Activated naive CD8-positive, alpha-beta T cell (primary cell): ENCODE data around the gene SGCE.

Source experiments
- H3K27ac Mint-ChIP-seq: one replicate; pipeline ENCODE4 v1.8.0; 2021; ENCODE audit warnings: mixed read lengths
- H3K27me3 Mint-ChIP-seq: one replicate; pipeline ENCODE4 v1.8.0; 2021; ENCODE audit warnings: mixed read lengths
- H3K36me3 Mint-ChIP-seq: one replicate; pipeline ENCODE4 v1.8.0; 2021; ENCODE audit warnings: mixed read lengths
- H3K4me1 Mint-ChIP-seq: one replicate; pipeline ENCODE4 v1.8.0; 2021; ENCODE audit warnings: low read depth, mixed read lengths
- H3K4me3 Mint-ChIP-seq: one replicate; pipeline ENCODE4 v1.8.0; 2021; ENCODE audit warnings: mild to moderate bottlenecking, mixed read lengths
- H3K9me3 Mint-ChIP-seq: one replicate; pipeline ENCODE4 v1.8.0; 2021; ENCODE audit warnings: low read depth, mixed read lengths

Gene SGCE

DNA sequence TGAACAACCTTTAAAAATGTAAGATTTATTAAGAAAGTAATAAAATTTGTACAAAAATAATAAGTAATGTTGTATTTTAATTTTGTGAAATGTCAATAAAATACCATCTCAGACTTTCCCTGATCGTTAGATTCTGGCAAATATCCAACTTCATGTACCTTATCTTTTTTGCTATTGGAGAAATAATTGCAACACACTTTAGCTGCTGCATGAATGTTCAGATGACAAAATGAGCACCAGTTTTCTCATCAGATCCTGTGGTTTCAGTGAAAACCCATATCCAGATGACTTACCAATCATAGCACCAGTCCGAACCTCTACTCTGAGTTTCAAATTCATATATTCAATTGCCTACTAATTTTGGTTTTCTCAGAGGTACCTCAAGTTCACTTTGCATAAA is 76.5 kb downstream of the SGCE start:
- Mint-ChIP-seq H3K27me3 (no peaks in the 10 kb centered on the region), H3K4me1 (no peaks in the 10 kb centered on the region), H3K9me3 (peaks cover 20% of the 10 kb centered on the region), H3K36me3 (peaks cover 53% of the 10 kb centered on the region), H3K4me3 (no peak overlapping the region), H3K27ac (no peak overlapping the region)

- H3K9me3 Mint-ChIP-seq: peaks cover 20% of the 10 kb centered on the region
- no peak overlapping the region for H3K4me3 Mint-ChIP-seq
- H3K27me3 Mint-ChIP-seq: no peaks in the 10 kb centered on the region
- H3K4me1 Mint-ChIP-seq: no peaks in the 10 kb centered on the region
- no peak overlapping the region for H3K27ac Mint-ChIP-seq
- peaks cover 61% of the 10 kb centered on the region for H3K36me3 Mint-ChIP-seq
Measured at GRCh38 chr7:94578614-94579013, 77.3 kb downstream of the SGCE start.

DNA sequence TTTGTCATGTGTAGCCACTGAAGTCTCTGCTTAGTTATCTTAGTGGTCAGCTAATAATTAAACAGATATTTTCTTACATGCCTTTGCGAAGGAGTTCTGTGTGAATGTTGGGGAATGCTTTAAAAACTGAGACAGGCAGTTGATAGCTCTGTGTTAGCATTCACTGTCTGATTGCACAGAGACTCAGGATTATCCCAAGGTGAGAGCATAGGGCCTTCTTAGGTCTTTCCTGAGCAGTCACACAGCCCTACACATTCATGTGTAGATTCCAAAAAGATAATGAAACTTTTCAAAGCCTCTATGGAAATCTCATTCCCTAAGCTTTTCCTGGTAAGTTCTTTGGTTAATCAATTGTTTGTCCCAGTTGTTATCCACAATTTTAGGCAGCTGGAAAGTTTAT is 78.6 kb downstream of the SGCE start:
- peaks cover 20% of the 10 kb centered on the region for H3K9me3 Mint-ChIP-seq
- H3K4me3 Mint-ChIP-seq: no peak overlapping the region
- H3K27me3 Mint-ChIP-seq: no peaks in the 10 kb centered on the region
- peaks cover 66% of the 10 kb centered on the region for H3K36me3 Mint-ChIP-seq
- H3K4me1 Mint-ChIP-seq: no peaks in the 10 kb centered on the region
- no peak overlapping the region for H3K27ac Mint-ChIP-seq

GRCh38 chr7:94576316-94576715 is 79.6 kb downstream of the SGCE start:
- H3K4me1 Mint-ChIP-seq: no peaks in the 10 kb centered on the region
- no peak overlapping the region for H3K4me3 Mint-ChIP-seq
- no peaks in the 10 kb centered on the region for H3K27me3 Mint-ChIP-seq
- peaks cover 64% of the 10 kb centered on the region for H3K36me3 Mint-ChIP-seq
- no peak overlapping the region for H3K27ac Mint-ChIP-seq
- peaks cover 17% of the 10 kb centered on the region for H3K9me3 Mint-ChIP-seq

DNA sequence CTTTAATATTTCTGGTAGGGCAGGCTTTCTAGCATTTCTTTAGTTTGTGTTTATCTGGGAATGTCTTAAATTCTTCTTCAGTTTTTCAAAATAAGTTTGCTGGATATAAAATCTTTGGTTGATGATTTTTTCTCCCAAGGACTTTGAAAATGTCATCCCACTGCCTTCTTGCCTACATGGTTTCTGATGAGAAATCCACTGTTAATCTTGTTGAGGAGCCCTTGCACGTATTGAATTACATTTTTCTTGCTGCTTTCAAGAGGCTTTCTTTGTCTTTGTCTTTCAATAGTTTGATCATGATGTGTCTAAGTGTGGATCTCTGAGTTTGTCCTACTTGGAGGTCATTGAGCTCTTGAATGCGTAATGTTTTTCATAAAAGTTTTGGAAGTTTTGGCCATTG is 80.3 kb downstream of the SGCE start:
- no peak overlapping the region for H3K4me3 Mint-ChIP-seq
- H3K36me3 Mint-ChIP-seq: peaks cover 62% of the 10 kb centered on the region
- H3K27ac Mint-ChIP-seq: no peak overlapping the region
- H3K9me3 Mint-ChIP-seq: peaks cover 14% of the 10 kb centered on the region
- no peaks in the 10 kb centered on the region for H3K27me3 Mint-ChIP-seq
- no peaks in the 10 kb centered on the region for H3K4me1 Mint-ChIP-seq

- peaks cover 54% of the 10 kb centered on the region for H3K36me3 Mint-ChIP-seq
- no peak overlapping the region for H3K4me3 Mint-ChIP-seq
- peaks cover 14% of the 10 kb centered on the region for H3K9me3 Mint-ChIP-seq
Measured at GRCh38 chr7:94571816-94572215, 84.1 kb downstream of the SGCE start.

DNA sequence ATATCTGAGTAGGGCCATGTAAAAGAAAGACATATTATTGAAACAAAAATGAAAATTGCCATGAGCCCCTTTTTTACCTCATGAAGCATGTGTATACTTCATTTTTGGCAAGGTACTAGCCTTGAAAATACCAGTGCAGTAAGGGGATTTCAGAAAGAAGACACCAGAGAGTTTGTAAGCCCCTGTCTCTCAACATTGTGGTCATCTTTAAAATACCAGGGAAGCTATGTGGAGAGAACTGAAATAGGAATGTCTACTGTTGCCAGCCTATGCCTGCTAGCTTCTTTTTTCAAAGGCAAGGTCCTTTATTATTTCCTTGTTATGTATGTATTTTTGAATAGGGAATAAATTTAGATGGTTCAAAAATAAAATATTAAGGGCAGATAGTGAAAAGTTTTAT is 88.5 kb downstream of the SGCE start:
- Mint-ChIP-seq H3K4me1 (no peaks in the 10 kb centered on the region), H3K36me3 (peaks cover 25% of the 10 kb centered on the region), H3K27me3 (no peaks in the 10 kb centered on the region), H3K4me3 (no peak overlapping the region), H3K27ac (no peak overlapping the region), H3K9me3 (no peaks in the 10 kb centered on the region)

More at GRCh38 chr7:94571816-94572215, 84.1 kb downstream of the SGCE start:
- Mint-ChIP-seq H3K4me1 (no peaks in the 10 kb centered on the region), H3K27me3 (no peaks in the 10 kb centered on the region), H3K27ac (no peak overlapping the region)

DNA sequence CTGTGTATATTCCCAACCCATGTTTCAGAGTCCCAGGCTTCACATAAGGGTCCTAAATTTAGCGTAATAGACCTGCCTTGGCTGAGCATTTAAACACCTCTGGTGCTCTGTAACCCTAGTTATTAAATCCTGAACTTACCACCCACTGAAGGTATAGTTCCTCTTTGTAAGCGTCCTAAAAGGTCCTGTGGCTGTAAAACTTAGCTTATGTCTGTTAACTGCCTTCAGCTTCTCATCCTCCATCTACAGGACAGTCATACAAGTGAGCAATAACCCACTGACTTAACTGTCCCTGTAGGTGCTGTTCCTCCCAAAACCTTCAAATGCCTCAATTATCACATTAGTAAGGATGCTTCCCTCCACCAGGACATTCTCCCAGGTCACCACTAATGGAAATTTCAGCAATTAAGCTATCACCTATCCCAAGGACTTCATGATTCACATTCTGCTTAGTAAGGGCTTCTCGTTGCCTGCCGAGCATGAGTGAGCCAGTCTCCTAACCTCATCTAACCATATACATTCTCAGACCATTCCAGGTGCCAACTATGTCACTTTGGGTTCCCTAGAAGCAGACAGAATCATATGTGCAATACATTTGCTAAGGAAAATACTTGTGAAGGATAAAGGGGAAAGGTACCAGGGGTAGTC is 90.6 kb downstream of the SGCE start:
- Mint-ChIP-seq H3K4me3 (no peak overlapping the region), H3K27me3 (no peaks in the 10 kb centered on the region), H3K27ac (no peak overlapping the region), H3K4me1 (no peaks in the 10 kb centered on the region), H3K36me3 (peaks cover 21% of the 10 kb centered on the region), H3K9me3 (no peaks in the 10 kb centered on the region)

DNA sequence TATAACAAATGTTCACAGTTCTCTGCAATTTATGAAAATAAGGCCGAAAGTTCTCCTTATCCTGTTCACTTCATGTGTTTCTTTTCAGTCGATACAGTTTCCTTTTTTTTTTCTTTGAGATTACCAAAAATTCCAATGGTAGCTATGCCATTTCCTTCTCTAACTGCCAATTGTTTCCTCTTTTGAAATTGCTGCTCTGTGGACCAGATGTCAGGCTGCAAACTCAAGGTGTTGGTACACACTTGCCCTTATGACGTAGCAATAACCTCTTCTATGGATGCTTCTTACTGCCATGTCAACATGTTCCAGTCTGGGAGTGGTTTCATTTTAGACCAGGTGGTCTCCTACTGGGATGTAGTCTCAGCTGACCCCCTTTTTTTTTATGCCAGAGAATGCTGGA is 93.4 kb downstream of the SGCE start:
- H3K27me3 Mint-ChIP-seq: no peaks in the 10 kb centered on the region
- no peak overlapping the region for H3K4me3 Mint-ChIP-seq
- H3K27ac Mint-ChIP-seq: no peak overlapping the region
- no peaks in the 10 kb centered on the region for H3K9me3 Mint-ChIP-seq
- no peaks in the 10 kb centered on the region for H3K4me1 Mint-ChIP-seq
- peaks cover 21% of the 10 kb centered on the region for H3K36me3 Mint-ChIP-seq

DNA sequence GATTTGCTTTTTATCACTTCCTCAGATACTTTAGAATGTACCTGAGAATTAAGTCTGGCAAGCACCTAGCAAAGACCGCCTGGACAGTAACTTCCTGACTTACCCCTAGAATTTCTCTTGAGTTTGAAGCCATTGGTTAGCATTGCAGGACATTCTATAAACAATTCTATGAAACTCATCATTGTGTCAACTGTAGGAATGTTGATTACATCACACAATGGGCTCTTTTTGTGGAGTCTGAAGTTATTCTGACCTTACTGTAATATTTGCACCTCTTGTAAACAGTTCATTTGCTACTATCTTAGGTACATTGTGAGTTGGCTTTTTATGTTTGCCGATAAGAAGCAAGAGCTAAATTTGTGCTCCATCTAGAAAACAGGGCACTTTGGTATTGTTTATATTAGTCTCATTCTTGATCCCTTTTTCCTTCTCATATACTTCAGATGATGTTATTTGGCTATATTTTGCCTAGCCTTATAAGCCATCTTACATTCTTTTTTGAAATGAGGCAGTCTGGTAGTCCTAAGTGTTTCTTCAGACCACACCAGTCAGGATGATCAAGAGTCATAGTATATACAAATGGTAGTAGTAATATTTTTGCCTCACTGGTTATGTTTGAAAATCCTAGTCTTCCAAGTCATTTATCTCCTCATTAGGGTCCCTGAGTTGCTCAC is 94.0 kb downstream of the SGCE start:
- H3K27ac Mint-ChIP-seq: no peak overlapping the region
- H3K4me1 Mint-ChIP-seq: no peaks in the 10 kb centered on the region
- H3K9me3 Mint-ChIP-seq: no peaks in the 10 kb centered on the region
- no peaks in the 10 kb centered on the region for H3K27me3 Mint-ChIP-seq
- H3K36me3 Mint-ChIP-seq: peaks cover 24% of the 10 kb centered on the region
- no peak overlapping the region for H3K4me3 Mint-ChIP-seq

GRCh38 chr7:94559972-94560371 is 96.0 kb downstream of the SGCE start:
- Mint-ChIP-seq H3K4me1 (no peaks in the 10 kb centered on the region), H3K36me3 (peaks cover 20% of the 10 kb centered on the region), H3K27ac (no peak overlapping the region), H3K4me3 (no peak overlapping the region), H3K27me3 (no peaks in the 10 kb centered on the region), H3K9me3 (no peaks in the 10 kb centered on the region)

- Mint-ChIP-seq H3K4me3 (no peak overlapping the region), H3K36me3 (peaks cover 28% of the 10 kb centered on the region), H3K27ac (no peak overlapping the region), H3K27me3 (no peaks in the 10 kb centered on the region), H3K9me3 (no peaks in the 10 kb centered on the region), H3K4me1 (no peaks in the 10 kb centered on the region)
Measured at GRCh38 chr7:94557215-94557614, 98.7 kb downstream of the SGCE start.

DNA sequence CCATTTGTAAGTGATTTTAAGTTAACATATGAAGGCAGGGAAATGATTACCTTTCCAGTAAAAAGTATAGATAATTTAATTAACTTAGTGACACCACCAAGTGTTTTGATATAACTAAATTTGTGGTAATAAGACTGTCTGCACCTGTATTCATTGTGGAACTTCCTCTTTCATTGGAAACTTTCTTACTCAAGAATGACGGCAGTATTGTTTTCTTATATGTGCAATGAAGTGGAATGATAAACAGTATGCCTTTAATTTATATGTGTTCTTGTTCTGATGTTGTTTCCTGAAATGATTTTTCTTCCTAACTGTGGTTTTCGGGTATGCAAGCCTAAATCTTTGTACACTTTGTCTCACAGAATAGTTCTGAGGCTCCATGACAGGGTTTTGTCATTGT is 99.9 kb downstream of the SGCE start:
- Mint-ChIP-seq H3K27me3 (no peaks in the 10 kb centered on the region), H3K4me1 (no peaks in the 10 kb centered on the region), H3K36me3 (peaks cover 30% of the 10 kb centered on the region), H3K27ac (no peak overlapping the region), H3K9me3 (no peaks in the 10 kb centered on the region), H3K4me3 (no peak overlapping the region)

GRCh38 chr7:94547126-94547525 is 108.8 kb downstream of the SGCE start:
- H3K27ac Mint-ChIP-seq: no peak overlapping the region
- H3K4me1 Mint-ChIP-seq: no peaks in the 10 kb centered on the region
- no peaks in the 10 kb centered on the region for H3K9me3 Mint-ChIP-seq
- H3K27me3 Mint-ChIP-seq: no peaks in the 10 kb centered on the region
- peaks cover 5% of the 10 kb centered on the region for H3K36me3 Mint-ChIP-seq
- no peak overlapping the region for H3K4me3 Mint-ChIP-seq

GRCh38 chr7:94540428-94540827 is 115.5 kb downstream of the SGCE start:
- Mint-ChIP-seq H3K36me3 (peaks cover 2% of the 10 kb centered on the region), H3K4me1 (no peaks in the 10 kb centered on the region), H3K27me3 (no peaks in the 10 kb centered on the region), H3K9me3 (no peaks in the 10 kb centered on the region), H3K27ac (no peak overlapping the region), H3K4me3 (no peak overlapping the region)
